ENCODE measurements around the gene ITSN1.
A peak's percentile ranks its signal among the peaks of the same experiment; 100 is the strongest.
"Not testable (repeated sequence)": the region's sequence is repeated elsewhere in the genome, so short reads cannot be mapped to it uniquely, and the experiment has no call there.

The ITSN1 gene

GRCh38 chr21:33684068-33684467 is 41.8 kb downstream of the ITSN1 start:
- no peak for DNase-seq

DNA sequence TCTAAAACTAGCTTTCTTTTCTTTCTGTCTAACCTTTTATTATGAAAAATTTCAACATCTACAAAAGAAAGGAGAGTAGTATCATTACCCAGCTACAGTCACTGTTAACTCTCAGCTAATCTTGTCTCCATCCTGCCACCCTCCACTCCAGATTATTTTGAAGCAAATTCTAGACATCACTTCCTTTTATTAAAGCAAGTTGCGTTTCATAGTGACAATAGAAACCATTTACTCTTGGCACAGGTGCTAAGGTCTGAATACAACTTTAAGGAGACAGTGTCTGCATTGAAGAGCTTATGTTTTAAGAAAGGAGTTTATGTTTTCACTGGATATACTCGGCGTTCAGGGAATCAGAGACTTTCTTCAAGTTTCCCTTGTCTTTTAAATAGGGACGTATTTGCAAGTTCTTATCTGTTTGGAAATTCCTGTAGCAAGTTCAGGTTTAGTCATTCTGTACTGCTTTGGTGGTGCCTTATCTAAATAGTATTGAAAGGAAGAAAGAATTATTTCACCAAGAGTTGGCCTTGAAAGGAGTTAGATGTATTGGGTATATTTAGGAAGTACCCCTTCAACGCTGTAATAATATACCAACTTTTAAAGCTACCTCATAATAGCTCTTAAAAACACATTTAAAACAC is 42.7 kb downstream of the ITSN1 start:
- no peak for DNase-seq

DNA sequence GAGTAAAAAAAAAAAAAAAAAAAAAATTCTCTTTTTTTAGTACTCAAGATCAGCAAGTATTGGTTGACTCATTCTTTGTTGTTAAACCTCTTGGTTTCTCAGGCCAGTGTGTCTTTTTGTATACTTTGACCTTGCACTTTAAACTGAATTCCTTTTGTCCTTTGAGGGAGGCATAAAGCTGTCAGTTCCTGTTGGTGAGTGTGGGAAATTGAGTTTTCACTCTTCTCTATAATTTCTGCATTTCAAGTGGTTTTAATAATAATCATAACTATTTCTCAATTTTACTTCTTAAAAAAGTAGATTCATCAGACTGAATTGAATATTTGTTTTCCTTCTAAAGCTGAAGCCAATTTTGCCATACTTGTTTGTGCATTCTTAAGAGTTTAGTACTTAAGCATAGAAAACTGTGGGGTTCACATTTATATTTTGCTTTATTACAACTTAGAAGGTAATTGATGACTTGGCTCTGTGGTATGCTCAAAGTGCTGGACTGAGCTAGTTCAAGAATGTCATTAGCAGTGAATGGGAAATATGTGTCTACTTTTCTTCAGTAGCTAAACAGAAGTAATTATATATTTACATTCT is 43.4 kb downstream of the ITSN1 start:
- no peak for DNase-seq

DNA sequence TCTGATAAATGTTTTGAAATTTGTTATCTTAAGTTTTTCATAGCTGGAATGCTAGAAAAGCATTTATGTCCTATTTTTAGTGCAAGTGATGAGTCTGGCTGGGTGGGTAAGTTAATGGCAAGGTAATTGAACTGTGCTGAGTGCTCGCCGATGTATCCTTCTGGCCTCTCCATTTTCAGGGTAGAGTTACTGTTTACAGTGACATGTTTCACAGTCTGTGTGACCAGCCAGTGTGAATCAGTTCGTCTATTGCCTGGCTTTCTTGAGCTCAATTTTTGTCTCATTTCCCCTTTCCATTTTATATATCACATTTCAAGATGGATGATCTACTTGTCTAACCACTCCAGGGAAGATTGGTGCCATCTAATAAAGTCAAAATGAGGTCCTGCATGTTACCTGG is 44.1 kb downstream of the ITSN1 start:
- no peak for DNase-seq

GRCh38 chr21:33687634-33688033 is 45.3 kb downstream of the ITSN1 start:
- DNase-seq: no peak

- no peak for DNase-seq
Observed at GRCh38 chr21:33688353-33688752, 46.1 kb downstream of the ITSN1 start.

GRCh38 chr21:33690874-33691273 is 48.6 kb downstream of the ITSN1 start:
- no peak for DNase-seq

GRCh38 chr21:33691945-33692603 is 49.8 kb downstream of the ITSN1 start:
- DNase-seq: no peak

DNA sequence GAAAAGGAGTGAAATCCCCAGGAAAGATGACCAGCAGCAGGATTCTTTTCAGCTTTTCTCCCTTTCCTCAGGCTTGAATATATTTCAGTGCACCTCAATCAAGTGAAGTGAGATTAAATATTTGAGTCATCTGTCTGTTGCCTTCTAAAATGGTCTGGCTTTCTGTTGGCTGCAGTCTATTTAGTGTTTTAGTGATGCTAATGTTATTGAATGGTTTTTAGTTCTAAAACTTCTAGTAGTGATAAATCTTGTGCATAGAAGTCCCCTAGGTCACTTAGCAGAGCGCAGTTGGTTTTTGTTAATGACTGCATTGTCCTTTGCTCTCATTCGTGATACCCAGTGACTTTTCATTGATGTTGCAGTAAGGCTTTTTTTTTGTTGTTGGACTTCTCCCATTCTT is 53.5 kb downstream of the ITSN1 start:
- DNase-seq: no peak

DNA sequence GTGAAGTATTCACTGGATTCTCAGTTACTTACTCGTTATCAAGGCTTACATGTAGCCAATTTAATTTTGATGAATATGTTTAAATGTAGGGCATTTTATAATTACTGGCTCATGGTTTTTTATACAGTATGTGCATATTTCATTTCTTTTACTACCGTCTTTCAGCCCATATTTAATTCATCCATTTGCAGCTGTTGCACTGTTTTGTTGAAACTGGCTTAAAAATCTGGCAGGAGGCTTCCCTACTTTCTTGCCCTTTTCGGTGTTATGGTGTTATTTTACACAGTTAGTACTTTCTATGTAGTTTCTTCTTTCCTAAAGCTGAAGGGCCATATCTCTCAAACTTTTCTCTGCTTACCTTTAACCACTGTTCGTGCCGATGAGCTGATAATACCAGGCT is 54.2 kb downstream of the ITSN1 start:
- DNase-seq: no peak

GRCh38 chr21:33698087-33698860 is 56.0 kb downstream of the ITSN1 start:
- no peak for DNase-seq

DNA sequence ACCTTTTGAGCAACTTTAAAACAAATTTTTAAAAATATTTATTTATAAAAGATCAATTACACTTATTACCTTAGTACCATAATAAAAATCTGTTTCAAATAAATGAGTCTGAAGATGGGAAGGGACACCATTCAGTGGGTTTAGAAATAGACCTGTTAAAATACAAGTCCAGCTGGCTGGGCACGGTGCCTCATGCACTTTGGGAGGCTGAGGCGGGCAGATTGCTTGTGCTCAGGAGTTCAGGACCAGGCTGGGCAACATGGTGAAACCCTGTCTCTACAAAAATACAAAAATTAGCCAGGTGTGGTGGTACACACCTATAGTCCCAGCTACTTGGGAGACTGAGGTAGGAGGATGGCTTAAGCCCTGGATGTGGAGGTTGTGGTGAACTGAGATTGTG is 57.0 kb downstream of the ITSN1 start:
- no peak for DNase-seq

DNA sequence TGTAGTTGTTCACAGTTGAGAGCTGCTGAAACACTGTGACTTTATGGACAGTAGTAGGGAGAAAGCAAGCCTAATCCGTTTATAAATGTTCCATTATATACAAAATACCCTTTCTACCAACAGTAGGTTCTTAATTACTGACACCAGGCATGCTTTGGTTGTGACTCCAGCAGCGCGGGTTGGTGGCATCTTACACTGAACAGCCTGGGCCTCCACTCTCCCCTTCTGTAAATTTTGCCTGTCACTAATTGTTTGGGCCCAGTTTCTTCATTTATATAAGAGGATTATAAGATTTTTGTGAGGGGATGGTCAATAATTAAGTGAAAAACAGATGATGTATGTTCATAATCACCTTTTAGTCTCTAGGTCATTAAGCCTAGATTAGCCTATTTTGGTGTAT is 58.2 kb downstream of the ITSN1 start:
- no peak for DNase-seq

- peak; percentile 70 for DNase-seq
Observed at GRCh38 chr21:33703750-33704606, 61.7 kb downstream of the ITSN1 start.

- no peak for DNase-seq
Observed at GRCh38 chr21:33707846-33708245, 65.5 kb downstream of the ITSN1 start.

- DNase-seq: no peak
Observed at GRCh38 chr21:33708874-33709273, 66.6 kb downstream of the ITSN1 start.

GRCh38 chr21:33712022-33712803 is 69.9 kb downstream of the ITSN1 start:
- no peak for DNase-seq

DNA sequence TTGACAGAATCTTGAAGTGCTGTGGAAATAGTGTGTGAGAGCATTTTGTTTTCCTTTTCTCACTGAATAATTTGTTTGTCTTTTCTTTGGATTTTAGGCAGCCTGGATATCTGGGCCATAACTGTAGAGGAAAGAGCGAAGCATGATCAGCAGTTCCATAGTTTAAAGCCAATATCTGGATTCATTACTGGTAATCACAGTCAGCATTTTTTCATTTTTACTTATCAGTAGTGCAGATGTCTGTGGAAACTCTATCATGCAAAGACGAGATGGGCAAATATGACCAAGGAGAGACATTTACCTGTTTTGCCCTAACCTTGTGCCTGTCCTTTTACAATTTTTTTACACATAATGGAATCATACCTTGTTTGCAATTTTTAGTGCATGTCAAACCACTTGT is 78.8 kb downstream of the ITSN1 start:
- no peak for DNase-seq

GRCh38 chr21:33729139-33729538 is 86.8 kb downstream of the ITSN1 start:
- not testable (repeated sequence) for DNase-seq

DNA sequence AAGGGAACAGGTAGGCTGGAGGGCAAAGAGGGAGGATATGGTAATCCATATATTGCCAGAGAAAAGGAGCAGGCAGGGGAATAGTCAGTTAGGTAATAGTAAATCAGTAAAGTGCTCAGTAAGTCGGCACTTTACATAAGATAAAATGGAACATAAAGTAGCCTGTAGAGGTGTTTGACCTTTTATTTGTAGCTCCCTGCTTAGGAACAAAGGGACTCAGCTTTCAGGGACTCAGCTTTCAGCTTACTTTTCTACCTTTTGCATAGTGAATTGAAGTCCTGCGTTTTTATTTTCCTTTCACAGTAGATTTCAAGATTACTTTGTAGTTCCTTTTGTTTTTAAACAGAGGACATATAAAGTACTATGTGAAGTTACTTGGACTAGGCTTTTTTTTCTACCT is 87.3 kb downstream of the ITSN1 start:
- DNase-seq: no peak

GRCh38 chr21:33731447-33731846 is 89.1 kb downstream of the ITSN1 start:
- DNase-seq: no peak

DNA sequence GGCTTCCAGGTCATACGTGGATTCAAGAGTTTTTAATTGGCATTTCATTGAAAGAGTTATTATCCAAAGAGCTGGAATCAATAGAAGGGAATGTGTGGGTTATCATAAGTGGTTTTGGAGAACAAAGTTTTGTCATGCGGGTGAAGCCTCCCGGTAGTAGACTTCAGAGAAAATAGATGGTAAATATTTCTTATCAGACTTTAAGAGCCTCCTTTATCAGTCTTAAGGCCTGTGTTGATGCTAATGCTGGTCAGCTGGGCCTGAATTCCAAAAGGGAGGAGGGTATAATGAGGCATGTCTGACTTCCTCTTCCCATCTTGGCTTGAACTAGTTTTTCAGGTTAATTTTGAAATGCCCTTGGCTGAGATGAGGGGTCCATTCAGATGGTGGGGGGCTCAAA is 89.7 kb downstream of the ITSN1 start:
- DNase-seq: no peak

Measured in islet precursor cell (in vitro differentiated cells).